Adrenal gland (tissue), 12 donors: Measurements from ENCODE around the gene TCF15. TPM values are rescaled to one million over a fixed set of nuclear protein-coding genes. Genes with fewer than 3 reads are reported as not detected.
A peak's percentile ranks its signal among the peaks of the same experiment; 100 is the strongest.

Experiments used
- DNase-seq, 7 donors: peaks; one replicate each; pipeline ENCODE4 v3.0.0-alpha.2; 2019 to 2020
- H3K27ac ChIP-seq, 5 donors: fragments of 200-600 bp; sonication (generic) in 4 of 5; 1 replicate in 3 of 5; 2 replicates in 2 of 5; pipeline versions ENCODE4 v1.5.1 to v1.8.0; 2016 to 2020; ENCODE audit warnings: mild to moderate bottlenecking in 1 of 5
- H3K27me3 ChIP-seq: fragments of 200-600 bp; 2 replicates; pipeline ENCODE4 v1.8.0; 2021
- H3K36me3 ChIP-seq, 2 donors: fragments of 200-600 bp; replicated peaks in 1 of 2; 1 replicate in 1 of 2; 2 replicates in 1 of 2; pipeline versions ENCODE4 v1.5.1 to v1.8.0; 2018 to 2022
- H3K4me1 ChIP-seq, 2 donors: fragments of 200-600 bp; replicated peaks in 1 of 2; 1 replicate in 1 of 2; 2 replicates in 1 of 2; pipeline versions ENCODE4 v1.5.1 to v1.8.0; 2018 to 2021
- H3K4me3 ChIP-seq, 4 donors: fragments of 200-600 bp; sonication (generic) in 3 of 4; one replicate each; pipeline ENCODE4 v1.5.1; 2016 to 2018
- H3K9me3 ChIP-seq, 3 donors: fragments of 200-600 bp; sonication (generic) in 1 of 3; replicated peaks in 1 of 3; 1 replicate in 2 of 3; 2 replicates in 1 of 3; pipeline versions ENCODE4 v1.5.1 to v1.8.0; 2016 to 2021
- POLR2A ChIP-seq, 2 donors: fragments of 450-650 bp; IDR thresholded peaks; one replicate each; pipeline ENCODE4 v1.6.1; 2017; ENCODE audit warnings: antibody characterized with exemption in 2 of 2, mild to moderate bottlenecking in 2 of 2, moderate library complexity in 1 of 2
- WGBS, 4 donors: extraction: QIAGEN DNeasy Blood & Tissue Kit in 2 of 4; methylation state at CpG; one replicate each; pipeline versions ENCODE4 v1.1.5 to v1.1.7; 2013 to 2017; 5-methylcytosine and 5-hydroxymethylcytosine counted together
- intact Hi-C, 2 donors: fragments of 100-400 bp; cut with DNase I; formaldehyde crosslinking; loops; one replicate each; pipeline versions ENCODE4 v1.14.1 to v1.15.0; 2022 to 2023
- polyA plus RNA-seq, 3 donors: library from polyadenylated mRNA; stranded (reverse); fragments of 200-250 nt in 2 of 3; fragments of 350-450 nt in 1 of 3; fragmentation: Illumina TruSeq in 1 of 3; extraction: RNeasy Lipid Tissue Mini Kit (QIAGEN cat#74804) in 1 of 3; gene quantifications; one replicate each; pipeline ENCODE4 v1.2.3, GENCODE V29; 2013 to 2014
- total RNA-seq, 9 donors: library from RNA; depleted of rRNA in 4 of 9; stranded (reverse); fragments of >200 nt in 4 of 9; fragments of 120-200 nt in 1 of 9; fragmentation: NEBNext Ultra II Directional in 1 of 9; extraction: Animal tissue kit (Norgen Biotek cat#: 25700) in 1 of 9; gene quantifications; one replicate each; pipeline versions ENCODE4 v1.1.0 to v1.2.4, GENCODE V29; 2013 to 2023
- TF ChIP-seq, protein P1 (sequence below), 6 experiments: fragments of 450-650 bp in 4 of 6; fragments of 200-600 bp in 2 of 6; sonication (generic) in 1 of 6; IDR thresholded peaks; 1 replicate in 5 of 6; 2 replicates in 1 of 6; pipeline versions ENCODE4 v1.5.1 to v1.8.0; 2016 to 2021; ENCODE audit warnings: antibody characterized with exemption in 6 of 6, mild to moderate bottlenecking in 2 of 6, moderate library complexity in 1 of 6
- donor health status: healthy with polysubstance abuse.
- donor health status: Bipolar disorder and iron deficiency.
- donor health status: DM: yes; HTN: yes; CAD: no.
- donor health status: DM: no; HTN: no; CAD: no.
- donor health status: DM: no; HTN: no; CAD: no.
- donor health status: DM: yes; HTN: yes; CAD: no.

The TCF15 gene
- total and polyA plus RNA-seq, 12 donors = 0.31 to 3.0 (median 0.96) TPM

DNA sequence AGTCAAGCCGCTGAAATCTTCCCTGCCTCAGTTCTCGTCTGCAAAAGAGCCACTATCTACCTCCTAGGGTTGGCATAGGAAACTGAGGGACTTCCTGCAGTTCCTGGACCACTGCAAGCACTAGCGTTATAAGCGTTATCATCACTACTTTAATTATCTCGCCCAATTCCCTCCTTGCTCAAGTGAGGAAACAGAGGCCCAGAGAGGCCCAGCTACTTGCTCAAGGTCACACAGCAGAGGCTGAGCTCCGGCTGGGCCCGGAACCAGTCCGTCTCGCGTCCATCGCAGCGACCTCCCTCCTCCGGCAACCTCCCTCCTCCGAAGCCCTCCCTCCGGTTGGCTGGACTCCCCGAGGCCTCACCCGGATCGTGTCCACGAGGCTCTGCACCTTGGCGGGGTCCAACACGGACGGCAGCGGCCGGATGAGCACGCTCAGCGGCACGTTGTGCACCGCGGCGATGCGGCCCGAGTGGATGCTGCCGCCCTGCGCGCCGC is 42.6 kb upstream of the TCF15 start:
- H3K9me3 ChIP-seq = no peaks in the 10 kb centered on the region
- peaks cover 0 to 32% of the 10 kb centered on the region in 2 donors for H3K36me3 ChIP-seq
- intact Hi-C loops = no loop called here
- H3K27me3 ChIP-seq = no peaks in the 10 kb centered on the region
- peak overlapping the region; percentile 24 to 100 (median 94) for H3K27ac ChIP-seq
- WGBS, 4 donors = 0 to 2% (median 1%) methylated on average over 2 to 36 of the region's 36 CpGs
- peaks cover 11 to 24% of the 10 kb centered on the region in 2 donors for H3K4me1 ChIP-seq
- peak overlapping the region in 3 of 4 donors; percentile 36 to 97 (median 52) for H3K4me3 ChIP-seq
- TF ChIP-seq, protein P1, sequence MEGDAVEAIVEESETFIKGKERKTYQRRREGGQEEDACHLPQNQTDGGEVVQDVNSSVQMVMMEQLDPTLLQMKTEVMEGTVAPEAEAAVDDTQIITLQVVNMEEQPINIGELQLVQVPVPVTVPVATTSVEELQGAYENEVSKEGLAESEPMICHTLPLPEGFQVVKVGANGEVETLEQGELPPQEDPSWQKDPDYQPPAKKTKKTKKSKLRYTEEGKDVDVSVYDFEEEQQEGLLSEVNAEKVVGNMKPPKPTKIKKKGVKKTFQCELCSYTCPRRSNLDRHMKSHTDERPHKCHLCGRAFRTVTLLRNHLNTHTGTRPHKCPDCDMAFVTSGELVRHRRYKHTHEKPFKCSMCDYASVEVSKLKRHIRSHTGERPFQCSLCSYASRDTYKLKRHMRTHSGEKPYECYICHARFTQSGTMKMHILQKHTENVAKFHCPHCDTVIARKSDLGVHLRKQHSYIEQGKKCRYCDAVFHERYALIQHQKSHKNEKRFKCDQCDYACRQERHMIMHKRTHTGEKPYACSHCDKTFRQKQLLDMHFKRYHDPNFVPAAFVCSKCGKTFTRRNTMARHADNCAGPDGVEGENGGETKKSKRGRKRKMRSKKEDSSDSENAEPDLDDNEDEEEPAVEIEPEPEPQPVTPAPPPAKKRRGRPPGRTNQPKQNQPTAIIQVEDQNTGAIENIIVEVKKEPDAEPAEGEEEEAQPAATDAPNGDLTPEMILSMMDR (IDR thresholded peaks at IDR 0.05) = no peak
- DNase-seq = peak in 6 of 7 donors; percentile 62 to 69 (median 68)

DNA sequence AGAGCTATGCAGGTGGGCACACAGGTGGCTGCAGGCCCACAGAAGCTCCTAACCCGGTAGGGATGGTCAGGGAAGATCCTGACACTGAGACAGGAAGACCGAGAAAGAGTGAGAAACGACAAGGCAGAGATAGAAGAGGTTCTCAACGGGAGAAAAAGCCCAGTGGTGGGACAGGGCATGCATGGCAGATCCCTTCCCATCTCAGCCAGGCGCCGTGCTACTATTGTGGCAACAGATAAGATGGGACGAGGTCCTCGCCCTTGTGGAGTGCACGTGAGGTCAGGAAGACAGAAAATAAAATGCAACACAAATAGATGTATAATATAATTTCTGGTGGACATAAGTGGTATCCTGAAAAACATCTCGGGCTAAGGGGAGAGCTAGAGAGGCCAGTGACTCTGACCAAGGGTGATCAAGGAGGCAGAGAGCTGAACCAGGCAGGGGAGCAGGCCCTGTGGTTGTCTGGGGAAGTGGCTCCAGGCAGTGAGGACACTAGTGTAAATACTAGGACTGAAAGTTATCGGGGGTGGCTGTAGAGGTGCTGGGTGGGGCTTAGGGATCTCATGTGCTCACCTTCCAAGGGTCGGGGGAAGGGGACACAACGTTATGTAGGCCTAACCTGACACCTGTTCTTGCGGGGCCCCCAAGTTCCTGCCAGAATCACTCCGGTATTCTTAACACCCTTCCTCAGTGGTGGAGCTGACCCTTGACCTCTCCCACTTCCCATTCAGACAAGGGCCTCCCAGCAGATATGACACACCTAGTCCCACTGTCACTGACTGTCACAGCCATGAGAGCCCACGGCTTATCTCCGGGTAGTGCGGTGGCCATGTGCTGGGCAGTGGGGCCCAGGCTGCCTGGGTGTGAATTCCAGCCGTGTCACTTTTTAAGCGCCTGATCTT is 41.9 kb upstream of the TCF15 start:
- intact Hi-C loops = no loop called here
- WGBS, 4 donors = 41 to 47% (median 42%) methylated on average over 15 to 20 of the region's 20 CpGs
- no peaks in the 10 kb centered on the region for H3K27me3 ChIP-seq

DNA sequence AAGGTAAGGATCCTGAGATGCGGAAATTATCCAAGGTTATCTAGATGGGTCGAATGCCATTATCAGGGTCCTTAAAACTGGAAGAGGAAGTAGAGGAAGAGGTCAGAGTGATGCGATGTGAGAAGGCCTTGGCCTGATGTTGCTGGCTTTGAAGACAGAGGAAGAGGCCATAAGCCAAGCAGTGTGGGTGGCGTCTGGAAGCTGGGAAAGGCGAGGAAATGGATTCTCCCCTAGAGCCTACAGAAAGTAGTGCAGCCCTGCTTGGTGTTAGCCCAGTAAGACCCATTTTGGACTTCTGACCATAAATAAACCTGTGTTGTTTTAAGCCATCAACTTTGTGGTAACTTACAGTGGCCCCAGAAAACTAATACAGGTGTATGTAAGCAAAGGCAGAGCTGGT is 40.8 kb upstream of the TCF15 start:
- WGBS, 4 donors = 44 to 63% (median 54%) methylated on average over 5 of the region's 5 CpGs
- H3K36me3 ChIP-seq = peaks cover 0 to 36% of the 10 kb centered on the region in 2 donors
- no peak for TF ChIP-seq POLR2A (IDR thresholded peaks at IDR 0.05)
- TF ChIP-seq, protein P1 (IDR thresholded peaks at IDR 0.05) = peak in 1 of 6 experiments; percentile 30
- H3K27me3 ChIP-seq = no peaks in the 10 kb centered on the region
- peak overlapping the region in 2 of 5 donors; percentile 21 to 39 for H3K27ac ChIP-seq
- H3K9me3 ChIP-seq = no peaks in the 10 kb centered on the region
- H3K4me1 ChIP-seq = peaks cover 22 to 35% of the 10 kb centered on the region in 2 donors
- no peak overlapping the region for H3K4me3 ChIP-seq
- intact Hi-C loops = no loop called here
- no peak for DNase-seq

More for the DNA sequence above, 41.9 kb upstream of the TCF15 start:
- Histone ChIP-seq H3K36me3 (peaks cover 0 to 36% of the 10 kb centered on the region in 2 donors), H3K4me1 (peaks cover 12 to 24% of the 10 kb centered on the region in 2 donors), H3K9me3 (no peaks in the 10 kb centered on the region), H3K4me3 (peak overlapping the region in 2 of 4 donors; percentile 36 to 97), H3K27ac (peak overlapping the region; percentile 24 to 100 (median 94))
- TF ChIP-seq, protein P1 (IDR thresholded peaks at IDR 0.05) = no peak
- TF ChIP-seq POLR2A (IDR thresholded peaks at IDR 0.05) = no peak
- peak in 6 of 7 donors; percentile 29 to 61 (median 44) for DNase-seq

DNA sequence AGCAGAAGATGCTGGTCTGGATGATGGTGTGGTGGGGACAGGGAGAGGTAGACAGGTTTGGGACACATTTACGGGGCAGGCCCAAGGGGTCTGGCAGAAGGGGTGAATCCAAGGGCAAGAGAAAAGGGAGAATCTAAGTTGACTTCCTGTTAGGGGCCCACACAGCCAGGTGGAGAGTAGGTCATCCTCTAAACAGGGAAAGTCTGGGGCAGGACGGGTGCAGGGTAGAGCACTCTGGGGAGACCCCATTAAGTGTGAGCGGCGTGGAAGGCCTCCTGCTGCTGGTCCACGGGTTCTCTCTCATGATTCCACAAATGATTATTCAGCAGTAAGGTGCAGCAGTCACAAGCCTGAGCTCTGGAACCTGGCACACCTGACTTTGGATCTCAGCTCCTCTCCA is 40.2 kb upstream of the TCF15 start:
- peaks cover 26 to 41% of the 10 kb centered on the region in 2 donors for H3K4me1 ChIP-seq
- peak overlapping the region in 1 of 5 donors; percentile 1 for H3K27ac ChIP-seq
- no peak for DNase-seq
- H3K9me3 ChIP-seq = no peaks in the 10 kb centered on the region
- H3K36me3 ChIP-seq = peaks cover 0 to 36% of the 10 kb centered on the region in 2 donors
- TF ChIP-seq, protein P1 (IDR thresholded peaks at IDR 0.05) = no peak
- no peak for TF ChIP-seq POLR2A (IDR thresholded peaks at IDR 0.05)
- 84 to 98% (median 88%) methylated on average over 4 to 5 of the region's 5 CpGs for WGBS, 4 donors
- intact Hi-C loops = no loop called here
- H3K4me3 ChIP-seq = no peak overlapping the region
- H3K27me3 ChIP-seq = no peaks in the 10 kb centered on the region
